H1 (cell line): ENCODE measurements around the gene SPATA16. TPM values are rescaled to one million over a fixed set of nuclear protein-coding genes. Genes with fewer than 3 reads are reported as not detected.

Source experiments
- FOSL1 ChIP-seq: IDR thresholded peaks from 2 replicates; pipeline ENCODE4 v1.6.1; 2011; ENCODE audit warnings: mild to moderate bottlenecking, low read depth, low read length, moderate library complexity; ENCODE audit not compliant: insufficient read depth
- GTF2F1 ChIP-seq: IDR thresholded peaks from 2 replicates; pipeline ENCODE4 v1.6.1; 2012; ENCODE audit warnings: low read depth, low read length, improper control_type of control experiment, borderline replicate concordance
- HDAC2 ChIP-seq, 2 experiments: fragments of 300-600 bp in 1 of 2; sonication (generic) in 1 of 2; IDR thresholded peaks; 2 replicates each; pipeline ENCODE4 v1.6.1; 2011 to 2012; ENCODE audit warnings: low read depth in 2 of 2, low read length in 2 of 2, mild to moderate bottlenecking in 2 of 2, moderate library complexity in 2 of 2, borderline replicate concordance in 1 of 2, inconsistent platforms in 1 of 2
- MAX ChIP-seq: IDR thresholded peaks from 2 replicates; pipeline ENCODE4 v1.6.1; 2012; ENCODE audit warnings: inconsistent platforms
- SP1 ChIP-seq: IDR thresholded peaks from 2 replicates; pipeline ENCODE4 v1.6.1; 2011; ENCODE audit warnings: low read depth, low read length
- polyA plus RNA-seq, 7 experiments: library from polyadenylated mRNA; depleted of rRNA in 3 of 7; stranded (reverse) in 5 of 7; unstranded in 2 of 7; fragments of >200 nt in 5 of 7; fragments of 200-250 nt in 2 of 7; gene quantifications; 1 replicate in 5 of 7; 2 replicates in 1 of 7; 4 replicates in 1 of 7; pipeline versions ENCODE4 v1.2.1 to v1.2.3, GENCODE V29; 2011 to 2013; ENCODE audit warnings: missing spikeins in 2 of 7, mixed read lengths in 2 of 7
- total RNA-seq: library from RNA; stranded (reverse); fragmentation: NEBNext Ultra II Directional; extraction: Animal tissue kit (Norgen Biotek cat#: 25700); gene quantifications from 2 replicates; pipeline ENCODE4 v1.2.1, GENCODE V29; 2021

SPATA16 gene
- total and polyA plus RNA-seq, 2 of the 8 experiments (the other 6 are each of a cell fraction or from before 2014, with no cell fraction given), result 0.05 to 2.7 TPM

GRCh38 chr3:172846103-172846561 lies 294.9 kb downstream of the SPATA16 start (continued):
- TF ChIP-seq HDAC2 (IDR thresholded peaks at IDR 0.05; ENCODE audit: borderline replicate concordance in 1 of 2, low read depth in 2 of 2, low read length in 2 of 2) (no peak), SP1 (no peak), MAX (no peak), GTF2F1 (no peak), FOSL1 (no peak)
